ENCODE results near the gene PRSS16.
"Not testable (repeated sequence)": the region's sequence is repeated elsewhere in the genome, so short reads cannot be mapped to it uniquely, and the experiment has no call there.

Gene PRSS16

GRCh38 chr6:27248783-27249182 lies 1.3 kb downstream of the PRSS16 start:
- DNase-seq: no peak

- DNase-seq: no peak
Measured at GRCh38 chr6:27250277-27251111, 3.0 kb downstream of the PRSS16 start.

- peak; percentile 89 for DNase-seq
Measured at GRCh38 chr6:27251112-27251605, 3.7 kb downstream of the PRSS16 start.

- peak; percentile 89 for DNase-seq
Measured at GRCh38 chr6:27251606-27252251, 4.2 kb downstream of the PRSS16 start.

GRCh38 chr6:27254566-27254965 lies 7.1 kb downstream of the PRSS16 start:
- no peak for DNase-seq

- no peak for DNase-seq
Measured at GRCh38 chr6:27255866-27256265, 8.4 kb downstream of the PRSS16 start.

- no peak for DNase-seq
Measured at GRCh38 chr6:27260369-27260768, 12.9 kb downstream of the PRSS16 start.

- no peak for DNase-seq
Measured at GRCh38 chr6:27260836-27261375, 13.4 kb downstream of the PRSS16 start.

- no peak for DNase-seq
Measured at GRCh38 chr6:27263886-27264285, 16.4 kb downstream of the PRSS16 start.

- DNase-seq: not testable (repeated sequence)
Measured at GRCh38 chr6:27267003-27267402, 19.5 kb downstream of the PRSS16 start.

- DNase-seq: no peak
Measured at GRCh38 chr6:27267857-27268434, 20.4 kb downstream of the PRSS16 start.

GRCh38 chr6:27268803-27269202 lies 21.3 kb downstream of the PRSS16 start:
- no peak for DNase-seq

GRCh38 chr6:27273783-27274182 lies 26.3 kb downstream of the PRSS16 start:
- DNase-seq: no peak

GRCh38 chr6:27275025-27275956 lies 27.8 kb downstream of the PRSS16 start:
- DNase-seq: no peak

GRCh38 chr6:27279513-27280063 lies 32.1 kb downstream of the PRSS16 start:
- no peak for DNase-seq

GRCh38 chr6:27280064-27280539 lies 32.6 kb downstream of the PRSS16 start:
- no peak for DNase-seq

- no peak for DNase-seq
Measured at GRCh38 chr6:27280540-27281000, 33.1 kb downstream of the PRSS16 start.

- no peak for DNase-seq
Measured at GRCh38 chr6:27281105-27281539, 33.6 kb downstream of the PRSS16 start.

GRCh38 chr6:27281569-27281968 lies 34.1 kb downstream of the PRSS16 start:
- DNase-seq: no peak

GRCh38 chr6:27283279-27283678 lies 35.8 kb downstream of the PRSS16 start:
- no peak for DNase-seq

- no peak for DNase-seq
Measured at GRCh38 chr6:27286141-27286540, 38.6 kb downstream of the PRSS16 start.

GRCh38 chr6:27287751-27288135 lies 40.2 kb downstream of the PRSS16 start:
- no peak for DNase-seq
